K562 (cell line): ENCODE data around the gene PIBF1. TPM values are rescaled to one million over a fixed set of nuclear protein-coding genes. Genes with fewer than 3 reads are reported as not detected.
A peak's percentile ranks its signal among the peaks of the same experiment; 100 is the strongest.

Source experiments
- ATAC-seq: fragments of 200-7000 bp; cut with Tn5 transposase; 3 replicates; pipeline ENCODE4 v1.9.1; 2020; ENCODE audit warnings: moderate library complexity
- BruUV-seq: library from RNA; stranded (reverse); fragments of 400-500 nt; replicated peaks from 2 replicates; lab custom pipeline; 2021; lab: Mats Ljungman, UMichigan
- CTCF ChIA-PET: fragments of 300-600 bp; formaldehyde crosslinking; extraction: SDS; loops from one replicate; lab custom pipeline; 2021; ENCODE audit warnings: low intra/inter-chr PET ratio; lab: Yijun Ruan, JAX
- POLR2A ChIA-PET: fragments of 300-600, 350-650 bp; sonication (Branson Sonifier 250); formaldehyde crosslinking; extraction: SDS; loops from one replicate; lab custom pipeline; 2021; ENCODE audit warnings: antibody characterized with exemption, inconsistent platforms; lab: Yijun Ruan, JAX
- DNase-seq, 4 experiments: peaks; one replicate each; pipeline versions ENCODE4 v3.0.0 to v3.0.0-alpha.2; 2011 to 2018; ENCODE audit warnings: low spot score in 3 of 4, mixed read lengths in 3 of 4; ENCODE audit errors: extremely low read depth in 1 of 4
- FAIRE-seq: peaks from 2 replicates; lab custom pipeline; 2011; peaks lifted over from hg19 to GRCh38; lab: Jason Lieb, UNC
- H2AFZ ChIP-seq: 2 replicates; pipeline ENCODE4 v1.6.0; 2011; ENCODE audit warnings: low read depth, low read length, control low read depth, inconsistent platforms
- H3K27ac ChIP-seq: fragments of 200-600 bp; 3 replicates; pipeline ENCODE4 v1.8.0; 2011; ENCODE audit warnings: low read depth, mild to moderate bottlenecking, control low read depth, inconsistent platforms, low read length, moderate library complexity, mixed read lengths; ENCODE audit errors: extremely low read depth
- H3K27me3 ChIP-seq, 2 experiments: fragments of 300-600 bp in 1 of 2; 2 replicates in 1 of 2; 3 replicates in 1 of 2; pipeline versions ENCODE4 v1.6.0 to v1.8.0; 2011; ENCODE audit warnings: inconsistent platforms in 2 of 2, low read length in 2 of 2, mild to moderate bottlenecking in 1 of 2, mixed read lengths in 1 of 2, moderate library complexity in 1 of 2; ENCODE audit not compliant: control insufficient read depth in 2 of 2, insufficient read depth in 2 of 2
- H3K36me3 ChIP-seq: fragments of 300-600 bp; 3 replicates; pipeline ENCODE4 v1.8.0; 2011; ENCODE audit warnings: mild to moderate bottlenecking, low read length, inconsistent platforms; ENCODE audit not compliant: control insufficient read depth, insufficient read depth
- H3K4me1 ChIP-seq, 2 experiments: fragments of 200-600 bp in 1 of 2; replicated peaks in 1 of 2; 2 replicates in 1 of 2; 3 replicates in 1 of 2; pipeline versions ENCODE4 v1.5.1 to v1.8.0; 2011; ENCODE audit warnings: inconsistent platforms in 2 of 2, low read length in 2 of 2, mild to moderate bottlenecking in 1 of 2, mixed read lengths in 1 of 2, moderate library complexity in 1 of 2; ENCODE audit not compliant: control insufficient read depth in 2 of 2, insufficient read depth in 2 of 2
- H3K4me2 ChIP-seq: 2 replicates; pipeline ENCODE4 v1.6.1; 2011; ENCODE audit warnings: low read length, control low read depth, inconsistent platforms, mixed read lengths; ENCODE audit not compliant: insufficient read depth
- H3K4me3 ChIP-seq: fragments of 200-600 bp; sonication (generic), shearing (Covaris generic); 2 replicates; pipeline ENCODE4 v1.5.1; 2016; ENCODE audit warnings: control low read depth, inconsistent platforms
- H3K79me2 ChIP-seq: fragments of 200-600 bp; 3 replicates; pipeline ENCODE4 v1.8.0; 2011; ENCODE audit warnings: low read length, inconsistent platforms; ENCODE audit not compliant: control insufficient read depth, insufficient read depth
- H3K9ac ChIP-seq, 2 experiments: 2 replicates each; pipeline versions ENCODE4 v1.6.0 to v1.6.1; 2011; ENCODE audit warnings: low read depth in 2 of 2, low read length in 2 of 2, control low read depth in 1 of 2, inconsistent platforms in 1 of 2, mild to moderate bottlenecking in 1 of 2, mixed read lengths in 1 of 2; ENCODE audit not compliant: insufficient read depth in 1 of 2
- H3K9me1 ChIP-seq: one replicate; pipeline ENCODE4 v1.6.0; 2011; ENCODE audit warnings: inconsistent platforms, mild to moderate bottlenecking, low read length, moderate library complexity; ENCODE audit not compliant: control insufficient read depth, insufficient read depth
- H3K9me3 ChIP-seq: replicated peaks from 2 replicates; pipeline ENCODE4 v1.5.1; 2011; ENCODE audit warnings: low read depth, low read length, inconsistent platforms; ENCODE audit not compliant: control insufficient read depth, insufficient read depth
- H4K20me1 ChIP-seq: replicated peaks from 2 replicates; pipeline ENCODE4 v1.6.1; 2011; ENCODE audit warnings: low read length, inconsistent platforms, mixed read lengths; ENCODE audit not compliant: control insufficient read depth, insufficient read depth
- CEBPB ChIP-seq: fragments of 450-650 bp; IDR thresholded peaks from 2 replicates; pipeline ENCODE4 v1.6.1; 2016; ENCODE audit warnings: missing genetic modification characterization, missing compliant biosample characterization
- FOSL1 ChIP-seq: fragments of 200-800 bp; sonication (Bioruptor generic); conservative IDR thresholded peaks from 2 replicates; pipeline ENCODE4 v1.6.1; 2016; ENCODE audit warnings: missing genetic modification characterization, missing compliant biosample characterization
- KHSRP ChIP-seq: fragments of 450-650 bp; IDR thresholded peaks from 2 replicates; pipeline ENCODE4 v1.6.1; 2017
- WGBS: fragments of 100-300 bp; shearing (Covaris generic); methylation state at CpG from one replicate; pipeline ENCODE4 v1.1.6; 2016; ENCODE audit warnings: low coverage, mixed read lengths; ENCODE audit not compliant: insufficient coverage; ENCODE audit errors: missing lambda C conversion rate; 5-methylcytosine and 5-hydroxymethylcytosine counted together
- in situ Hi-C: fragments of 300-500 bp; cut with MboI; formaldehyde crosslinking; loops from 4 replicates; pipeline ENCODE4 v1.15.0; 2018; ENCODE audit warnings: inconsistent platforms, mixed read lengths
- intact Hi-C: fragments of 100-400 bp; cut with micrococcal nuclease; formaldehyde crosslinking; loops from 2 replicates; pipeline ENCODE4 v1.14.2; 2022
- polyA plus RNA-seq, 8 experiments: library from polyadenylated mRNA; depleted of rRNA in 4 of 8; stranded (reverse) in 5 of 8; unstranded in 3 of 8; fragments of >200 nt; fragmentation: Nextera tagmentation in 2 of 8; fragmentation: Illumina TruSeq in 1 of 8; extraction: Ambion mirVana in 2 of 8; extraction: Trizol in 1 of 8; gene quantifications; 2 replicates each; pipeline versions ENCODE4 v1.2.1 to v1.2.3, GENCODE V29; 2011 to 2014; ENCODE audit warnings: inconsistent platforms in 1 of 8, missing spikeins in 1 of 8
- total RNA-seq, 7 experiments: library from RNA; depleted of rRNA in 6 of 7; stranded (reverse); fragments of >200 nt in 6 of 7; fragmentation: Illumina TruSeq in 2 of 7; extraction: Trizol in 2 of 7; gene quantifications; 2 replicates each; pipeline versions ENCODE4 v1.2.1 to v1.2.3, GENCODE V29; 2011 to 2021; ENCODE audit warnings: low replicate concordance in 1 of 7
- TF ChIP-seq, protein P1 (sequence below): fragments of 250-450 bp; sonication (Bioruptor Pico); IDR thresholded peaks from 2 replicates; pipeline ENCODE4 v1.8.0; 2021; ENCODE audit warnings: mild to moderate bottlenecking, moderate library complexity
- TF ChIP-seq, protein P2 (sequence below): fragments of 200-800 bp; sonication (Bioruptor generic); IDR thresholded peaks from 2 replicates; pipeline ENCODE4 v1.6.1; 2017; ENCODE audit warnings: missing genetic modification characterization, missing compliant biosample characterization

The PIBF1 gene
- total and polyA plus RNA-seq, 9 of the 15 experiments (the other 6 are each of a cell fraction or from before 2014, with no cell fraction given) = 9.1 to 28.8 (median 14.7) TPM

DNA sequence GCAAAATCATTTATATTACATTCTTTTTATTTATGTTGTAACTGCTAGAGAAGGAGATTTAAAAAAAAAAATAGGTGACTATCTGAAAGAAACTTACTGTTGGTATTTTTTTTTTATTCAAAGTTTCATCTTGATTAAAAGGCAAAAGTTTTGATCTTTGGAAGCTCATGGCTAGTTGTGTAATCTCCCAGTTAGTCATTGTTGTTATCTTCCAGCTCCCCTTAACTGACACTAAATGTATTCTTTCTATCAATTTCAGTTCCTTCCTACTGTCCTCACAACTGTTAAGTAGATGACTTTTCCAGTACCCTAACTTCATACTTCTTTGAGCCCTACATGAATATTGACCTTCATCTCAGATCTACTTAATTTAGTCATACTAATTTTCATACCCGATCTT, 71.1 kb downstream of the PIBF1 start:
- TF ChIP-seq CEBPB (tag) (0 out of 2 replicates have a peak, but pooled peaks have one; percentile 19), KHSRP (no peak), FOSL1 (peak; percentile 68)
- TF ChIP-seq, protein P1, sequence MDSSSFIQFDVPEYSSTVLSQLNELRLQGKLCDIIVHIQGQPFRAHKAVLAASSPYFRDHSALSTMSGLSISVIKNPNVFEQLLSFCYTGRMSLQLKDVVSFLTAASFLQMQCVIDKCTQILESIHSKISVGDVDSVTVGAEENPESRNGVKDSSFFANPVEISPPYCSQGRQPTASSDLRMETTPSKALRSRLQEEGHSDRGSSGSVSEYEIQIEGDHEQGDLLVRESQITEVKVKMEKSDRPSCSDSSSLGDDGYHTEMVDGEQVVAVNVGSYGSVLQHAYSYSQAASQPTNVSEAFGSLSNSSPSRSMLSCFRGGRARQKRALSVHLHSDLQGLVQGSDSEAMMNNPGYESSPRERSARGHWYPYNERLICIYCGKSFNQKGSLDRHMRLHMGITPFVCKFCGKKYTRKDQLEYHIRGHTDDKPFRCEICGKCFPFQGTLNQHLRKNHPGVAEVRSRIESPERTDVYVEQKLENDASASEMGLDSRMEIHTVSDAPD (CRISPR knock-in tag) = no peak
- TF ChIP-seq, protein P2, sequence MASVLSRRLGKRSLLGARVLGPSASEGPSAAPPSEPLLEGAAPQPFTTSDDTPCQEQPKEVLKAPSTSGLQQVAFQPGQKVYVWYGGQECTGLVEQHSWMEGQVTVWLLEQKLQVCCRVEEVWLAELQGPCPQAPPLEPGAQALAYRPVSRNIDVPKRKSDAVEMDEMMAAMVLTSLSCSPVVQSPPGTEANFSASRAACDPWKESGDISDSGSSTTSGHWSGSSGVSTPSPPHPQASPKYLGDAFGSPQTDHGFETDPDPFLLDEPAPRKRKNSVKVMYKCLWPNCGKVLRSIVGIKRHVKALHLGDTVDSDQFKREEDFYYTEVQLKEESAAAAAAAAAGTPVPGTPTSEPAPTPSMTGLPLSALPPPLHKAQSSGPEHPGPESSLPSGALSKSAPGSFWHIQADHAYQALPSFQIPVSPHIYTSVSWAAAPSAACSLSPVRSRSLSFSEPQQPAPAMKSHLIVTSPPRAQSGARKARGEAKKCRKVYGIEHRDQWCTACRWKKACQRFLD (CRISPR knock-in tag) = no peak

More for the DNA sequence above, 71.1 kb downstream of the PIBF1 start:
- H3K27ac ChIP-seq = no peak overlapping the region
- H3K27me3 ChIP-seq = no peaks in the 10 kb centered on the region
- H3K79me2 ChIP-seq = no peaks in the 10 kb centered on the region
- in situ Hi-C loops (no loop called here), intact Hi-C loops (no loop called here)
- no TSS peak for BruUV-seq
- H3K9me1 ChIP-seq = no peaks in the 10 kb centered on the region
- FAIRE-seq (no peak), ATAC-seq (no peak), DNase-seq (no peak)
- no peak overlapping the region for H2AFZ ChIP-seq
- no peaks in the 10 kb centered on the region for H3K9me3 ChIP-seq
- H3K4me1 ChIP-seq = peaks cover 0 to 3% of the 10 kb centered on the region in 2 experiments; a peak in 2 of 5 replicates
- ChIA-PET POLR2A (interaction anchor here (0.6 kb wide), 1 partner anchor 65 kb away, joined by 3 read pairs; no protein-coding TSS in a partner anchor), CTCF (no interaction called here)
- peaks cover 19% of the 10 kb centered on the region; the same call in 2 of the 3 replicates for H3K36me3 ChIP-seq
- H3K4me2 ChIP-seq = no peak overlapping the region
- H4K20me1 ChIP-seq = no peaks in the 10 kb centered on the region
- H3K9ac ChIP-seq = no peak overlapping the region
- no peak overlapping the region for H3K4me3 ChIP-seq
- 56% methylated on average over 1 of the region's 1 CpG for whole genome bisulfite sequencing
